GM13976 (cell line): ENCODE measurements around the gene RFTN1.

Source experiments
- DNase-seq: peaks from one replicate; pipeline ENCODE4 v3.0.0; 2012; ENCODE audit warnings: low spot score
- in situ Hi-C: fragments of 300-500 bp; cut with MboI; formaldehyde crosslinking; loops from one replicate; pipeline ENCODE4 v1.12.0; 2022; ENCODE audit warnings: low sequenced_read_pairs, mixed read lengths, inconsistent platforms; ENCODE audit not compliant: unreplicated experiment
- TF ChIP-seq, protein P1 (sequence below): IDR thresholded peaks from 2 replicates; pipeline ENCODE4 v1.5.1; 2012; ENCODE audit warnings: borderline replicate concordance, mild to moderate bottlenecking; ENCODE audit not compliant: insufficient read depth; ENCODE audit errors: extremely low read depth, missing control alignments, control extremely low read depth

Gene RFTN1

DNA sequence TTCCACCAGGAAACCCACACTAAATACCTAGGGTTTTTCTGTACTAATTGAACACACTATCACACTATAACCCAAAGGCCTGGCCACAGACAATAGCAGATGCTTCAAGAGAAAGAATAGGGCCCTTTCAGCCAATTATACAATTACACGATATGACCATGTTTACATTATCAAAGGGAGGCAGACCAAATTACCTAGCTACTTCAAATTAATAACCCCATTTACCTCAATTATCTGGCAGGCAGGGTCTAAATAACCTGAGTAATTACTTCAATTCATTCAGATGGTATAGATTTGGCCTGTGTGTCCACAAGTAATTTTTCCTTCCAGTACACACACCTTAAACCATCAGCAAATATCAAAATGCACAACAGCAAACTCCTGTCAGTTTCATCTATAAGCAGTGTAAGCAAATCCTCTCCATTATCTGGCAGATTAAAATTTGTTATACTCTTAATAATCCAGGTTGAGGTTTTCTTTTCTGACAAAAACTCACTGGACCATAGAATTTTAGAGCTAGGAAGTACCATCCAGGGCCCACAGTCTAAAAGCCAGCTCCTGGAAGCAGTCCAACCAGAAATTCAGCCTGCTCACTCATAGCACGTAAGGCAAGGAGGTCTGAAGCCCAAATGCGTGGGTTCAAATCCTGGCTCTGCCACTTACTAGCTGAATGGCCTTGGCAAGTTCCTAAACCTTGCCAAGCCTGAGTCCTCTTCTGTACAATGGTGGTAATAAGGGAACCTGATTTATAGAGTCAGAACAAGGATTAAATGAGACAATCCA is 51.8 kb downstream of the RFTN1 start:
- TF ChIP-seq, protein P1, sequence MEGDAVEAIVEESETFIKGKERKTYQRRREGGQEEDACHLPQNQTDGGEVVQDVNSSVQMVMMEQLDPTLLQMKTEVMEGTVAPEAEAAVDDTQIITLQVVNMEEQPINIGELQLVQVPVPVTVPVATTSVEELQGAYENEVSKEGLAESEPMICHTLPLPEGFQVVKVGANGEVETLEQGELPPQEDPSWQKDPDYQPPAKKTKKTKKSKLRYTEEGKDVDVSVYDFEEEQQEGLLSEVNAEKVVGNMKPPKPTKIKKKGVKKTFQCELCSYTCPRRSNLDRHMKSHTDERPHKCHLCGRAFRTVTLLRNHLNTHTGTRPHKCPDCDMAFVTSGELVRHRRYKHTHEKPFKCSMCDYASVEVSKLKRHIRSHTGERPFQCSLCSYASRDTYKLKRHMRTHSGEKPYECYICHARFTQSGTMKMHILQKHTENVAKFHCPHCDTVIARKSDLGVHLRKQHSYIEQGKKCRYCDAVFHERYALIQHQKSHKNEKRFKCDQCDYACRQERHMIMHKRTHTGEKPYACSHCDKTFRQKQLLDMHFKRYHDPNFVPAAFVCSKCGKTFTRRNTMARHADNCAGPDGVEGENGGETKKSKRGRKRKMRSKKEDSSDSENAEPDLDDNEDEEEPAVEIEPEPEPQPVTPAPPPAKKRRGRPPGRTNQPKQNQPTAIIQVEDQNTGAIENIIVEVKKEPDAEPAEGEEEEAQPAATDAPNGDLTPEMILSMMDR = no peak
- no peak for DNase-seq
- in situ Hi-C loops = no loop called here

GRCh38 chr3:16460886-16461285 is 52.6 kb downstream of the RFTN1 start:
- no peak for DNase-seq
- in situ Hi-C loops = no loop called here
- TF ChIP-seq, protein P1 = no peak

- TF ChIP-seq, protein P1 = no peak
- DNase-seq = no peak
- in situ Hi-C loops = no loop called here
Measured at GRCh38 chr3:16460273-16460672, 53.2 kb downstream of the RFTN1 start.

DNA sequence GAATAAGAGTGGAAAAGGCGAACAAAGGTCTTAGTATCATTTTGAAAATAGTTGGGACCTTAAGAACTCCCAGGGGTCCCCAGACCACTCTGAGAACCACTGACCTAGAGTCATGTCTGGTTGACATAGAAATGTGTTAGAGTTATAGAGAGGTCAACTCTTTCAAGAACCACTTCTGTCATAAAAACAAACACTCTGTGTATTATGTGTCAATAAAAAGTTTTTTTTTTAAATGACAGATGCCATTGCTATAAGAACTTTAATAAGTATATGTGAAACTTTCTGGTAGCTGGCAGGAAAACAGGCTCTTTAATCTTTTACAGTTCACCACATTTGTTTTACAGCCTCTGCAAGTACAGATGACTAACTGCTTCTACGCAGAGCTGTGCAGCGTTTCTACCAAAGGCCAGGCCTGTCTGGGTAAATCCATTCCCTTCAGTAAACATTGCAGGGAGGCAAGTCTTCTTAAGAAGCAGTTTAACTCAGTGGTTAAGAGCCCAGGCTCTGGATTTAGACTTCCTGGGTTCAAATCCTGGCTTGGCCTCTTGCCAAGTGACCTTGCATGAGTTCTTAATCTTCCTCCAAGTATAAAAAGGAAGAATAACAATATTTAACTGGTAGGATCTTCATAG is 56.6 kb downstream of the RFTN1 start:
- TF ChIP-seq, protein P1 = no peak
- in situ Hi-C loops = no loop called here
- no peak for DNase-seq

- DNase-seq = no peak
- TF ChIP-seq, protein P1 = no peak
- in situ Hi-C loops = no loop called here
Measured at GRCh38 chr3:16455966-16456365, 57.5 kb downstream of the RFTN1 start.

DNA sequence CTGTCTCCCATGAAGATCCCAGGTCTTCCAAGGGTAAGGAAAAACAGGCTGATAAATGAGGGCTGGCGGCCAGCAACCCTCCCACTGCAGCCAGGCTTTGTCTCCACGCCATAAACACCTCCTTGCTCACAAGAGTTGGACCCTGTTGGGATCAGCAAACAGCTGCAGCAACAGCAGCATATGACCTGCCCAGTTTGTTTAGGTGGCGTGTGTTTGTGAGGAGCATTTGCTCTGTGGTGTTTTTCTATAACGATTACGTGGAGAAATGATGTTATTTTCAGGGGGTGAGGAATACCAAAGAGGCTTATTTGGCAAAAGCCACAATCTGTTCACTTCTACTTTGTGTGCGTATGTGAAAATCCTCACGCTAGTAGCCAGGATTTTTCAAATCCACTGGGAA is 58.5 kb downstream of the RFTN1 start:
- in situ Hi-C loops = no loop called here
- TF ChIP-seq, protein P1 = no peak
- DNase-seq = no peak
